Measurements from ENCODE around the gene HTRA3.

The HTRA3 gene

GRCh38 chr4:8353912-8354453 lies 84.4 kb downstream of the HTRA3 start:
- no peak overlapping the region for H3K4me3 ChIP-seq (ENCODE audit: low read depth, low read length)
- no peak for TF ChIP-seq CTCF (IDR thresholded peaks at IDR 0.05; ENCODE audit: low read depth, low read length, missing control alignments)
- peak; percentile 82 for DNase-seq
- in situ Hi-C loops (cut with HindIII; ENCODE audit: low pct_ligation_motif_present, low sequenced_read_pairs), result no loop called here
- no peaks in the 10 kb centered on the region for H3K27me3 ChIP-seq (replicated peaks)
- no peaks in the 10 kb centered on the region for H3K36me3 ChIP-seq (replicated peaks)
- H3K27ac ChIP-seq, result no peak overlapping the region

GRCh38 chr4:8355306-8355705 lies 85.8 kb downstream of the HTRA3 start:
- DNase-seq, result peak; percentile 15
- in situ Hi-C loops (cut with HindIII; ENCODE audit: low pct_ligation_motif_present, low sequenced_read_pairs), result no loop called here
- no peaks in the 10 kb centered on the region for H3K27me3 ChIP-seq (replicated peaks)

GRCh38 chr4:8355864-8356565 lies 86.5 kb downstream of the HTRA3 start:
- in situ Hi-C loops (cut with HindIII; ENCODE audit: low pct_ligation_motif_present, low sequenced_read_pairs), result no loop called here
- Histone ChIP-seq H3K27me3 (replicated peaks) (no peaks in the 10 kb centered on the region), H3K4me3 (ENCODE audit: low read depth, low read length) (no peak overlapping the region), H3K27ac (no peak overlapping the region), H3K36me3 (replicated peaks) (no peaks in the 10 kb centered on the region)
- TF ChIP-seq CTCF (IDR thresholded peaks at IDR 0.05; ENCODE audit: low read depth, low read length, missing control alignments), result no peak
- peak; percentile 31 for DNase-seq

More at GRCh38 chr4:8355306-8355705, 85.8 kb downstream of the HTRA3 start:
- Histone ChIP-seq H3K36me3 (replicated peaks) (no peaks in the 10 kb centered on the region), H3K4me3 (ENCODE audit: low read depth, low read length) (no peak overlapping the region), H3K27ac (no peak overlapping the region)
- TF ChIP-seq CTCF (IDR thresholded peaks at IDR 0.05; ENCODE audit: low read depth, low read length, missing control alignments), result no peak
